ENCODE measurements around the gene TEAD1. TPM values are rescaled to one million over a fixed set of nuclear protein-coding genes. Genes with fewer than 3 reads are reported as not detected.

Gene TEAD1
- total and polyA plus RNA-seq, 10 of the 15 experiments (the other 5 are each of a cell fraction or from before 2014, with no cell fraction given), result 0.01 to 0.59 (median 0.04) TPM; not detected in 6

GRCh38 chr11:12657981-12658380, 16.2 kb upstream of the TEAD1 start:
- H3K36me3 ChIP-seq (ENCODE audit: control insufficient read depth in 2 of 2, insufficient read depth in 2 of 2, low read length in 1 of 2), result no peaks in the 10 kb centered on the region
- H3K79me2 ChIP-seq (ENCODE audit: control insufficient read depth, insufficient read depth, low read length), result no peaks in the 10 kb centered on the region
- no peaks in the 10 kb centered on the region for H3K9me3 ChIP-seq (replicated peaks; ENCODE audit: control insufficient read depth, insufficient read depth, low read length)
- in situ Hi-C loops (cut with MboI), result no loop called here
- DNase-seq (ENCODE audit: low read depth, low spot score) (no peak), FAIRE-seq (no peak), ATAC-seq (no peak)
- H3K4me1 ChIP-seq (ENCODE audit: control insufficient read depth, insufficient read depth, low read length), result no peaks in the 10 kb centered on the region
- no peak overlapping the region for H3K9ac ChIP-seq (ENCODE audit: control insufficient read depth, insufficient read depth, low read length)
- TF ChIP-seq BHLHE40 (IDR thresholded peaks at IDR 0.05; ENCODE audit: borderline replicate concordance in 1 of 2, low read depth in 2 of 2, low read length in 1 of 2) (no peak), ESRRA (IDR thresholded peaks at IDR 0.05; ENCODE audit: low read length) (no peak), RAD51 (IDR thresholded peaks at IDR 0.05) (no peak), JUND (IDR thresholded peaks at IDR 0.05; ENCODE audit: low read depth, low read length) (no peak)
- no peak overlapping the region for H3K4me3 ChIP-seq
- no TSS peak for BruUV-seq (replicated peaks)
- POLR2A ChIA-PET, result no interaction called here
- intact Hi-C loops (cut with micrococcal nuclease; ENCODE audit: unreplicated experiment), result no loop called here
- CTCF ChIA-PET, result no interaction called here
- H2AFZ ChIP-seq (ENCODE audit: control insufficient read depth, low read depth, low read length), result no peak overlapping the region
- no peaks in the 10 kb centered on the region for H3K27me3 ChIP-seq (replicated peaks in 1 of 2; ENCODE audit: control insufficient read depth in 2 of 2, insufficient read depth in 2 of 2, low read length in 1 of 2)
- no peaks in the 10 kb centered on the region for H4K20me1 ChIP-seq (ENCODE audit: control insufficient read depth, insufficient read depth)
- RAD21 ChIA-PET (ENCODE audit: unreplicated experiment), result no interaction called here
- SMC1A ChIA-PET (ENCODE audit: uncharacterized antibody, unreplicated experiment), result no interaction called here
- no peak overlapping the region for H3K4me2 ChIP-seq (ENCODE audit: control insufficient read depth, insufficient read depth)
- WGBS (ENCODE audit: insufficient coverage, insufficient replicate concordance, low lambda C conversion rate, missing lambda C conversion rate), result 21% methylated on average over 2 of the region's 2 CpGs
- no peak overlapping the region for H3K27ac ChIP-seq (ENCODE audit: control insufficient read depth, insufficient read depth)

DNA sequence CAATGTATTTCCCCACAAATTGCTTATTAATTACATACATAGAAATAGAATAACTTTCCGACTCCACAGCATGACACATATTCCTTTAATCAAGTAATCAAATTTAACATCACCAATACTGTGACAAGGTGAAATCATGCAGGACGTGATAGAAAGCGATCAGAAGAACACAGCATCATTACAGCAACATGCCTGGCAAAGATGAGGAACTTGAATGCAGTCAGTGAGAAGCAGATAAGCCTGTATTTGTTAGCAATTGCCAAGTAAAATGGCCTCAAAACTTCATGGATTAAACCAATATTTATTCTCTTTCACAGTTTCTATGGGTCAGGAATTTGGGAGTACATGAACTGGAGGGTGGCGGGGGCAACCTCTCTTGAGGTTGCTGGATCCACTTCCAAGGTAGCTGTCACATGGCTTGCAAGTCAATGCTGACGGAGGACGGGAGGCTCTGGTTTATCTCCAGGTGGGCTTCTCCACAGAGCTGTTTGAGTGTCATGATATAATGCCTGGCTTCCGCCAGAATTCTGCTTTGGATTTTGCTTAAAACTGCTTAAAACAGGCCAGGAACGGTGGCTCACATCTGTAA, 12.0 kb upstream of the TEAD1 start:
- intact Hi-C loops (cut with micrococcal nuclease; ENCODE audit: unreplicated experiment), result no loop called here
- BruUV-seq (replicated peaks), result no TSS peak
- ATAC-seq, result no peak

More for the DNA sequence above, 12.0 kb upstream of the TEAD1 start:
- RAD21 ChIA-PET (ENCODE audit: unreplicated experiment), result no interaction called here
- H3K9ac ChIP-seq (ENCODE audit: control insufficient read depth, insufficient read depth, low read length), result no peak overlapping the region
- no peak for TF ChIP-seq TCF3 (IDR thresholded peaks at IDR 0.05; ENCODE audit: borderline replicate concordance, insufficient read depth, low read depth, low read length)
- no peak for TF ChIP-seq MEF2A (IDR thresholded peaks at IDR 0.05; ENCODE audit: insufficient read depth, low read depth, low read length)
- TF ChIP-seq, protein P1, sequence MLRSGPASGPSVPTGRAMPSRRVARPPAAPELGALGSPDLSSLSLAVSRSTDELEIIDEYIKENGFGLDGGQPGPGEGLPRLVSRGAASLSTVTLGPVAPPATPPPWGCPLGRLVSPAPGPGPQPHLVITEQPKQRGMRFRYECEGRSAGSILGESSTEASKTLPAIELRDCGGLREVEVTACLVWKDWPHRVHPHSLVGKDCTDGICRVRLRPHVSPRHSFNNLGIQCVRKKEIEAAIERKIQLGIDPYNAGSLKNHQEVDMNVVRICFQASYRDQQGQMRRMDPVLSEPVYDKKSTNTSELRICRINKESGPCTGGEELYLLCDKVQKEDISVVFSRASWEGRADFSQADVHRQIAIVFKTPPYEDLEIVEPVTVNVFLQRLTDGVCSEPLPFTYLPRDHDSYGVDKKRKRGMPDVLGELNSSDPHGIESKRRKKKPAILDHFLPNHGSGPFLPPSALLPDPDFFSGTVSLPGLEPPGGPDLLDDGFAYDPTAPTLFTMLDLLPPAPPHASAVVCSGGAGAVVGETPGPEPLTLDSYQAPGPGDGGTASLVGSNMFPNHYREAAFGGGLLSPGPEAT (IDR thresholded peaks at IDR 0.05; ENCODE audit: low read depth), result no peak
- no peak for TF ChIP-seq YY1 (IDR thresholded peaks at IDR 0.05; ENCODE audit: low read depth, low read length)
- no peak for TF ChIP-seq SIN3A (IDR thresholded peaks at IDR 0.05; ENCODE audit: low read depth, low read length)
- TF ChIP-seq YBX1 (IDR thresholded peaks at IDR 0.05), result no peak
- TF ChIP-seq POU2F2 (IDR thresholded peaks at IDR 0.05; ENCODE audit: borderline replicate concordance, low read depth, low read length), result no peak
- TF ChIP-seq TCF12 (IDR thresholded peaks at IDR 0.05; ENCODE audit: low read depth, low read length), result no peak
- TF ChIP-seq, protein P2, sequence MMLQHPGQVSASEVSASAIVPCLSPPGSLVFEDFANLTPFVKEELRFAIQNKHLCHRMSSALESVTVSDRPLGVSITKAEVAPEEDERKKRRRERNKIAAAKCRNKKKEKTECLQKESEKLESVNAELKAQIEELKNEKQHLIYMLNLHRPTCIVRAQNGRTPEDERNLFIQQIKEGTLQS (IDR thresholded peaks at IDR 0.05; ENCODE audit: borderline replicate concordance, extremely low read depth, low read depth, low read length), result no peak
- no peak for TF ChIP-seq ZNF24 (IDR thresholded peaks at IDR 0.05)
- TF ChIP-seq HDAC6 (IDR thresholded peaks at IDR 0.05; ENCODE audit: unreplicated experiment), result no peak
- TF ChIP-seq BCL11A (IDR thresholded peaks at IDR 0.05; ENCODE audit: low read depth, low read length), result no peak
- in situ Hi-C loops (cut with MboI), result no loop called here
- 23% methylated on average over 8 of the region's 8 CpGs for whole genome bisulfite sequencing (ENCODE audit: insufficient coverage, insufficient replicate concordance, low lambda C conversion rate, missing lambda C conversion rate)
- H3K4me3 ChIP-seq, result no peak overlapping the region
- H3K79me2 ChIP-seq (ENCODE audit: control insufficient read depth, insufficient read depth, low read length), result no peaks in the 10 kb centered on the region
- H3K4me1 ChIP-seq (ENCODE audit: control insufficient read depth, insufficient read depth, low read length), result no peaks in the 10 kb centered on the region
- no peak for DNase-seq (ENCODE audit: low read depth, low spot score)
- H3K9me3 ChIP-seq (replicated peaks; ENCODE audit: control insufficient read depth, insufficient read depth, low read length), result no peaks in the 10 kb centered on the region
- H3K36me3 ChIP-seq (ENCODE audit: control insufficient read depth in 2 of 2, insufficient read depth in 2 of 2, low read length in 1 of 2), result no peaks in the 10 kb centered on the region
- no peaks in the 10 kb centered on the region for H4K20me1 ChIP-seq (ENCODE audit: control insufficient read depth, insufficient read depth)
- POLR2A ChIA-PET, result no interaction called here
- no peak overlapping the region for H3K4me2 ChIP-seq (ENCODE audit: control insufficient read depth, insufficient read depth)
- no peaks in the 10 kb centered on the region for H3K27me3 ChIP-seq (replicated peaks in 1 of 2; ENCODE audit: control insufficient read depth in 2 of 2, insufficient read depth in 2 of 2, low read length in 1 of 2)
- SMC1A ChIA-PET (ENCODE audit: uncharacterized antibody, unreplicated experiment), result no interaction called here
- no peak overlapping the region for H2AFZ ChIP-seq (ENCODE audit: control insufficient read depth, low read depth, low read length)
- no peak overlapping the region for H3K27ac ChIP-seq (ENCODE audit: control insufficient read depth, insufficient read depth)
- FAIRE-seq, result no peak
- CTCF ChIA-PET, result no interaction called here
